WTC11 (cell line): ENCODE data around the gene NDUFAF7. TPM values are rescaled to one million over a fixed set of nuclear protein-coding genes. Genes with fewer than 3 reads are reported as not detected.

ENCODE experiments used
- ATAC-seq: fragments of 200-7000 bp; cut with Tn5 transposase; 2 replicates; pipeline ENCODE4 v1.10.0; 2021; ENCODE audit warnings: mild to moderate bottlenecking, moderate library complexity
- CTCF ChIA-PET: fragments of 300-600 bp; sonication (Branson Sonifier 250); formaldehyde crosslinking; loops from one replicate; lab custom pipeline; 2021; ENCODE audit warnings: antibody characterized with exemption; lab: Charles Lee
- POLR2A ChIA-PET: fragments of 350-600 bp; sonication (Branson Sonifier 250); formaldehyde crosslinking; loops from one replicate; lab custom pipeline; 2021; ENCODE audit warnings: antibody characterized with exemption; lab: Charles Lee
- DNase-seq: peaks from one replicate; pipeline ENCODE4 v3.0.0; 2021; ENCODE audit warnings: low spot score
- H3K27ac Mint-ChIP-seq: 2 replicates; pipeline ENCODE4 v1.8.0; 2021; ENCODE audit warnings: mixed read lengths
- H3K27me3 Mint-ChIP-seq: 2 replicates; pipeline ENCODE4 v1.8.0; 2021; ENCODE audit warnings: low read depth, mild to moderate bottlenecking, moderate library complexity, mixed read lengths
- H3K36me3 Mint-ChIP-seq: 2 replicates; pipeline ENCODE4 v1.8.0; 2021; ENCODE audit warnings: mixed read lengths
- H3K4me1 Mint-ChIP-seq: 2 replicates; pipeline ENCODE4 v1.8.0; 2022; ENCODE audit warnings: mixed read lengths
- H3K4me3 Mint-ChIP-seq: 2 replicates; pipeline ENCODE4 v1.8.0; 2021; ENCODE audit warnings: mild to moderate bottlenecking, moderate library complexity, mixed read lengths
- H3K9me3 Mint-ChIP-seq: 2 replicates; pipeline ENCODE4 v1.8.0; 2021; ENCODE audit warnings: mixed read lengths
- ARID4B ChIP-seq: sonication (generic); formaldehyde crosslinking; IDR thresholded peaks from 2 replicates; pipeline ENCODE4 v1.8.0; 2023; ENCODE audit warnings: missing genetic modification reagents, mild to moderate bottlenecking, borderline replicate concordance
- CDX4 ChIP-seq: fragments of 250-450 bp; sonication (Bioruptor Pico); IDR thresholded peaks from 2 replicates; pipeline ENCODE4 v1.9.0; 2021; ENCODE audit warnings: moderate library complexity, mild to moderate bottlenecking, inconsistent platforms, borderline replicate concordance
- CREM ChIP-seq: sonication (generic); formaldehyde crosslinking; IDR thresholded peaks from 2 replicates; pipeline ENCODE4 v1.8.1; 2022; ENCODE audit warnings: mild to moderate bottlenecking, missing genetic modification reagents, moderate library complexity
- ETV6 ChIP-seq: sonication (generic); formaldehyde crosslinking; IDR thresholded peaks from 2 replicates; pipeline ENCODE4 v1.8.1; 2022; ENCODE audit warnings: mild to moderate bottlenecking, missing genetic modification reagents
- FOXK1 ChIP-seq: sonication (generic); formaldehyde crosslinking; IDR thresholded peaks from 2 replicates; pipeline ENCODE4 v1.8.0; 2022; ENCODE audit warnings: mild to moderate bottlenecking, moderate library complexity, missing genetic modification reagents
- GRHL2 ChIP-seq: fragments of 250-450 bp; sonication (Bioruptor Pico); IDR thresholded peaks from 2 replicates; pipeline ENCODE4 v1.8.0; 2022; ENCODE audit warnings: mild to moderate bottlenecking, moderate library complexity; ENCODE audit not compliant: insufficient replicate concordance, severe bottlenecking
- NFYB ChIP-seq: sonication (generic); formaldehyde crosslinking; conservative IDR thresholded peaks from 2 replicates; pipeline ENCODE4 v1.8.0; 2022; ENCODE audit warnings: low read depth, missing genetic modification reagents
- NR1H2 ChIP-seq: sonication (generic); formaldehyde crosslinking; IDR thresholded peaks from 2 replicates; pipeline ENCODE4 v1.9.0; 2021; ENCODE audit warnings: mild to moderate bottlenecking, moderate library complexity, missing genetic modification reagents
- SMAD3 ChIP-seq: sonication (generic); formaldehyde crosslinking; IDR thresholded peaks from 2 replicates; pipeline ENCODE4 v1.8.0; 2022; ENCODE audit warnings: missing genetic modification reagents, mild to moderate bottlenecking, borderline replicate concordance
- SP1 ChIP-seq: sonication (generic); formaldehyde crosslinking; conservative IDR thresholded peaks from 2 replicates; pipeline ENCODE4 v1.8.1; 2022; ENCODE audit warnings: missing genetic modification reagents
- TCF7 ChIP-seq: sonication (generic); formaldehyde crosslinking; IDR thresholded peaks from 2 replicates; pipeline ENCODE4 v1.8.0; 2022; ENCODE audit warnings: mild to moderate bottlenecking, low read depth, missing genetic modification reagents, moderate library complexity
- TEAD4 ChIP-seq: sonication (generic); formaldehyde crosslinking; IDR thresholded peaks from 2 replicates; pipeline ENCODE4 v1.8.0; 2022; ENCODE audit warnings: mild to moderate bottlenecking, missing genetic modification reagents
- ZNF396 ChIP-seq: fragments of 250-450 bp; sonication (Bioruptor Pico); IDR thresholded peaks from 2 replicates; pipeline ENCODE4 v1.8.0; 2021; ENCODE audit warnings: mild to moderate bottlenecking, moderate library complexity, borderline replicate concordance
- total RNA-seq: library from RNA; stranded (reverse); gene quantifications from 3 replicates; pipeline ENCODE4 v1.2.3, GENCODE V29; 2021
- TF ChIP-seq, protein P1 (sequence below): sonication (generic); formaldehyde crosslinking; IDR thresholded peaks from 2 replicates; pipeline ENCODE4 v1.8.1; 2023; ENCODE audit warnings: mild to moderate bottlenecking, missing genetic modification reagents, borderline replicate concordance
- TF ChIP-seq, protein P2 (sequence below): sonication (generic); formaldehyde crosslinking; IDR thresholded peaks from 2 replicates; pipeline ENCODE4 v1.8.1; 2023; ENCODE audit warnings: mild to moderate bottlenecking, moderate library complexity, missing genetic modification reagents
- TF ChIP-seq, protein P3 (sequence below): sonication (generic); formaldehyde crosslinking; IDR thresholded peaks from 2 replicates; pipeline ENCODE4 v1.8.0; 2022; ENCODE audit warnings: mild to moderate bottlenecking, missing genetic modification reagents
- TF ChIP-seq, protein P4 (sequence below): sonication (generic); formaldehyde crosslinking; conservative IDR thresholded peaks from 2 replicates; pipeline ENCODE4 v1.8.1; 2023; ENCODE audit warnings: mild to moderate bottlenecking, low read depth, missing genetic modification reagents, moderate library complexity
- TF ChIP-seq, protein P5 (sequence below): fragments of 250-450 bp; sonication (Bioruptor Pico); IDR thresholded peaks from 2 replicates; pipeline ENCODE4 v1.8.0; 2021; ENCODE audit warnings: mild to moderate bottlenecking

The NDUFAF7 gene
- total RNA-seq, 1 experiment from 2014 or later, result 57.8 TPM

DNA sequence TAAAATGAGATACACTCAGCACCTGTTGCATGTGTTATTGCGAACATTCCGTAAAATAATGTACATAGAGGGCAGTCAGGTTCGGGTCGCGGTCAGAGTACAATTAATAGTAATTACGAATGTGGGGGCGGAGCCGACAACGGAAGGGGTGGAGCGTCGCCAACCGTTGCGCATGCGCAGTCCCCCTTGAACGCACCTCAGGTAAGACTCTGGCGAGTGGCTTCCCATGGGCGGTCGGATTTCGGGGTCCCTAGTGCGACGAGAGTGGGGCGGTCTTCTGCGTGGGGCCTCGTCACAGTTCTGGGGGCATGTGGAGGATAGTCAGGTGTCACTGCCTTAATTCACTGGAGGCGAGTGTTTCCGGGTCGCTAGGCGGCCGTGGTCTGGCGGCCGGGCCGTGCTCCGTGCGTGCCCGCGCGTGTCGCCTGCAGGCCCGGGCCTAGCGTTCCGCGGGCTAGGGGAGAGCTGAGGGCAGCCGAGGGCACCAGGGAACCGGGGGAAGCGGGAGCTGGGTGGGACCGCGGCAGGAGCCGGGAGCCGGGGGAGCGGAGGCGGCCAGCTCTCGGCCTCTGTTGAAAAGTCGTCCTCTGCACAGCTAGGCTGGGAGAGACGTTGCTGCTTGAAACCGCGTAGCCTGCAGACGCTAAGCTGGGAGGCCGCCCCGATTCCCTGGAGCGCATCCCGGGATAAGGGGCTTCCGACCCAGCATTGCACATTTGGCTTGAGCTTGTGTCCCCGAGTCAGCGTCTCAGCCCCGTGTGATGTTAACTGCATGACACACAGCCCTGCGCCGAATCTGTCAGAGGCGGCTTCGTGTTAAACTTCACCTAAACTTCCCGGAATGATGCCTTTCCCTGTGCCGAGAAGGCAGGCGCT, 34.9 kb upstream of the NDUFAF7 start, which contains the start of gene CEBPZOS (continued):
- TF ChIP-seq, protein P1, sequence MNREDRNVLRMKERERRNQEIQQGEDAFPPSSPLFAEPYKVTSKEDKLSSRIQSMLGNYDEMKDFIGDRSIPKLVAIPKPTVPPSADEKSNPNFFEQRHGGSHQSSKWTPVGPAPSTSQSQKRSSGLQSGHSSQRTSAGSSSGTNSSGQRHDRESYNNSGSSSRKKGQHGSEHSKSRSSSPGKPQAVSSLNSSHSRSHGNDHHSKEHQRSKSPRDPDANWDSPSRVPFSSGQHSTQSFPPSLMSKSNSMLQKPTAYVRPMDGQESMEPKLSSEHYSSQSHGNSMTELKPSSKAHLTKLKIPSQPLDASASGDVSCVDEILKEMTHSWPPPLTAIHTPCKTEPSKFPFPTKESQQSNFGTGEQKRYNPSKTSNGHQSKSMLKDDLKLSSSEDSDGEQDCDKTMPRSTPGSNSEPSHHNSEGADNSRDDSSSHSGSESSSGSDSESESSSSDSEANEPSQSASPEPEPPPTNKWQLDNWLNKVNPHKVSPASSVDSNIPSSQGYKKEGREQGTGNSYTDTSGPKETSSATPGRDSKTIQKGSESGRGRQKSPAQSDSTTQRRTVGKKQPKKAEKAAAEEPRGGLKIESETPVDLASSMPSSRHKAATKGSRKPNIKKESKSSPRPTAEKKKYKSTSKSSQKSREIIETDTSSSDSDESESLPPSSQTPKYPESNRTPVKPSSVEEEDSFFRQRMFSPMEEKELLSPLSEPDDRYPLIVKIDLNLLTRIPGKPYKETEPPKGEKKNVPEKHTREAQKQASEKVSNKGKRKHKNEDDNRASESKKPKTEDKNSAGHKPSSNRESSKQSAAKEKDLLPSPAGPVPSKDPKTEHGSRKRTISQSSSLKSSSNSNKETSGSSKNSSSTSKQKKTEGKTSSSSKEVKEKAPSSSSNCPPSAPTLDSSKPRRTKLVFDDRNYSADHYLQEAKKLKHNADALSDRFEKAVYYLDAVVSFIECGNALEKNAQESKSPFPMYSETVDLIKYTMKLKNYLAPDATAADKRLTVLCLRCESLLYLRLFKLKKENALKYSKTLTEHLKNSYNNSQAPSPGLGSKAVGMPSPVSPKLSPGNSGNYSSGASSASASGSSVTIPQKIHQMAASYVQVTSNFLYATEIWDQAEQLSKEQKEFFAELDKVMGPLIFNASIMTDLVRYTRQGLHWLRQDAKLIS (CRISPR knock-in tag), result no peak
- TF ChIP-seq, protein P2, sequence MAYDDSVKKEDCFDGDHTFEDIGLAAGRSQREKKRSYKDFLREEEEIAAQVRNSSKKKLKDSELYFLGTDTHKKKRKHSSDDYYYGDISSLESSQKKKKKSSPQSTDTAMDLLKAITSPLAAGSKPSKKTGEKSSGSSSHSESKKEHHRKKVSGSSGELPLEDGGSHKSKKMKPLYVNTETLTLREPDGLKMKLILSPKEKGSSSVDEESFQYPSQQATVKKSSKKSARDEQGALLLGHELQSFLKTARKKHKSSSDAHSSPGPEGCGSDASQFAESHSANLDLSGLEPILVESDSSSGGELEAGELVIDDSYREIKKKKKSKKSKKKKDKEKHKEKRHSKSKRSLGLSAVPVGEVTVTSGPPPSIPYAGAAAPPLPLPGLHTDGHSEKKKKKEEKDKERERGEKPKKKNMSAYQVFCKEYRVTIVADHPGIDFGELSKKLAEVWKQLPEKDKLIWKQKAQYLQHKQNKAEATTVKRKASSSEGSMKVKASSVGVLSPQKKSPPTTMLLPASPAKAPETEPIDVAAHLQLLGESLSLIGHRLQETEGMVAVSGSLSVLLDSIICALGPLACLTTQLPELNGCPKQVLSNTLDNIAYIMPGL, result 0 out of 2 replicates have a peak, but pooled peaks have one; percentile 18
- TF ChIP-seq, protein P3, sequence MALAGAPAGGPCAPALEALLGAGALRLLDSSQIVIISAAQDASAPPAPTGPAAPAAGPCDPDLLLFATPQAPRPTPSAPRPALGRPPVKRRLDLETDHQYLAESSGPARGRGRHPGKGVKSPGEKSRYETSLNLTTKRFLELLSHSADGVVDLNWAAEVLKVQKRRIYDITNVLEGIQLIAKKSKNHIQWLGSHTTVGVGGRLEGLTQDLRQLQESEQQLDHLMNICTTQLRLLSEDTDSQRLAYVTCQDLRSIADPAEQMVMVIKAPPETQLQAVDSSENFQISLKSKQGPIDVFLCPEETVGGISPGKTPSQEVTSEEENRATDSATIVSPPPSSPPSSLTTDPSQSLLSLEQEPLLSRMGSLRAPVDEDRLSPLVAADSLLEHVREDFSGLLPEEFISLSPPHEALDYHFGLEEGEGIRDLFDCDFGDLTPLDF (CRISPR knock-in tag), result no peak; the same call in 1 of the 2 replicates
- 0 out of 2 replicates have a peak, but pooled peaks have one; percentile 19 for TF ChIP-seq ETV6 (CRISPR knock-in tag)
- TF ChIP-seq, protein P4, sequence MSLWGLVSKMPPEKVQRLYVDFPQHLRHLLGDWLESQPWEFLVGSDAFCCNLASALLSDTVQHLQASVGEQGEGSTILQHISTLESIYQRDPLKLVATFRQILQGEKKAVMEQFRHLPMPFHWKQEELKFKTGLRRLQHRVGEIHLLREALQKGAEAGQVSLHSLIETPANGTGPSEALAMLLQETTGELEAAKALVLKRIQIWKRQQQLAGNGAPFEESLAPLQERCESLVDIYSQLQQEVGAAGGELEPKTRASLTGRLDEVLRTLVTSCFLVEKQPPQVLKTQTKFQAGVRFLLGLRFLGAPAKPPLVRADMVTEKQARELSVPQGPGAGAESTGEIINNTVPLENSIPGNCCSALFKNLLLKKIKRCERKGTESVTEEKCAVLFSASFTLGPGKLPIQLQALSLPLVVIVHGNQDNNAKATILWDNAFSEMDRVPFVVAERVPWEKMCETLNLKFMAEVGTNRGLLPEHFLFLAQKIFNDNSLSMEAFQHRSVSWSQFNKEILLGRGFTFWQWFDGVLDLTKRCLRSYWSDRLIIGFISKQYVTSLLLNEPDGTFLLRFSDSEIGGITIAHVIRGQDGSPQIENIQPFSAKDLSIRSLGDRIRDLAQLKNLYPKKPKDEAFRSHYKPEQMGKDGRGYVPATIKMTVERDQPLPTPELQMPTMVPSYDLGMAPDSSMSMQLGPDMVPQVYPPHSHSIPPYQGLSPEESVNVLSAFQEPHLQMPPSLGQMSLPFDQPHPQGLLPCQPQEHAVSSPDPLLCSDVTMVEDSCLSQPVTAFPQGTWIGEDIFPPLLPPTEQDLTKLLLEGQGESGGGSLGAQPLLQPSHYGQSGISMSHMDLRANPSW (CRISPR knock-in tag), result no peak
- no peak for TF ChIP-seq GRHL2 (CRISPR knock-in tag)
- TF ChIP-seq, all 79 proteins: peak for 12

DNA sequence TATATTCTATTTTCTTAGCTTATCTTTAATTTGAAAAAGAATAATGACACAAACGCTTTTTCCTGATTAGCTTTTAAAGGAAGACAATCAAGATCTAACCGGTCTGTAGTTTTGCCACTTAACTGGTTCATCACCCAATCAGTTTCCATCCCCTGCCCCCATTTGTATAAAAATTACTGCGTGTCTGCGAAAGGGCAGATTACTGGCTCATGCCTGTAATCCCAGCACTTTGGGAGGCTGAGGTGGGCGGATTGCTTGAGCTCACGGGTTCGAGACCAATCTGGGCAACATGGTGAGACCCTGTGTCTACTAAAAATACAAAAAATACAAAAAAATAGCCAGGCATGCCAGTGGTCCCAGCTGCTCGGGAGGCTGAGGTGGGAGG, 32.8 kb upstream of the NDUFAF7 start:
- Mint-ChIP-seq H3K27me3 (peaks cover 2% of the 10 kb centered on the region; the same call in 1 of the 2 replicates), H3K4me3 (peak overlapping the region; percentile 95), H3K36me3 (peaks cover 55% of the 10 kb centered on the region), H3K27ac (peak overlapping the region; percentile 98), H3K4me1 (peaks cover 49% of the 10 kb centered on the region), H3K9me3 (peaks cover 7% of the 10 kb centered on the region)
- POLR2A ChIA-PET, result no interaction called here
- CTCF ChIA-PET, result interaction anchor here (0.9 to 1.9 kb wide), 4 partner anchors 9 to 31 kb away, joined by 3 to 4 read pairs (median 4); no protein-coding TSS in a partner anchor
- no peak for ATAC-seq
- DNase-seq, result no peak
- TF ChIP-seq TCF7 (no peak), ARID4B (no peak), CDX4 (no peak), FOXK1 (CRISPR knock-in tag) (no peak), NFYB (CRISPR knock-in tag) (no peak), CREM (CRISPR knock-in tag) (no peak), SMAD3 (CRISPR knock-in tag) (no peak), TEAD4 (no peak), NR1H2 (no peak), SP1 (no peak), ZNF396 (CRISPR knock-in tag) (no peak)
- TF ChIP-seq, protein P5, sequence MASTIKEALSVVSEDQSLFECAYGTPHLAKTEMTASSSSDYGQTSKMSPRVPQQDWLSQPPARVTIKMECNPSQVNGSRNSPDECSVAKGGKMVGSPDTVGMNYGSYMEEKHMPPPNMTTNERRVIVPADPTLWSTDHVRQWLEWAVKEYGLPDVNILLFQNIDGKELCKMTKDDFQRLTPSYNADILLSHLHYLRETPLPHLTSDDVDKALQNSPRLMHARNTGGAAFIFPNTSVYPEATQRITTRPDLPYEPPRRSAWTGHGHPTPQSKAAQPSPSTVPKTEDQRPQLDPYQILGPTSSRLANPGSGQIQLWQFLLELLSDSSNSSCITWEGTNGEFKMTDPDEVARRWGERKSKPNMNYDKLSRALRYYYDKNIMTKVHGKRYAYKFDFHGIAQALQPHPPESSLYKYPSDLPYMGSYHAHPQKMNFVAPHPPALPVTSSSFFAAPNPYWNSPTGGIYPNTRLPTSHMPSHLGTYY (CRISPR knock-in tag), result no peak
